BJ (cell line): Measurements from ENCODE around the gene ZNF236. TPM values are rescaled to one million over a fixed set of nuclear protein-coding genes. Genes with fewer than 3 reads are reported as not detected.

Source experiments
- CTCF ChIA-PET: fragments of 350-600 bp; formaldehyde crosslinking; extraction: SDS; loops from one replicate; lab custom pipeline; 2021; ENCODE audit warnings: antibody characterized with exemption, inconsistent platforms; lab: Yijun Ruan, JAX
- POLR2A ChIA-PET: fragments of 300-600 bp; sonication (Branson Sonifier 250); formaldehyde crosslinking; extraction: SDS; loops from one replicate; lab custom pipeline; 2021; ENCODE audit warnings: antibody characterized with exemption; lab: Charles Lee
- DNase-seq: peaks from one replicate; pipeline ENCODE4 v3.0.0-alpha.2; 2011; ENCODE audit warnings: low read depth
- H3K27me3 ChIP-seq: 2 replicates; pipeline ENCODE4 v1.6.0; 2011; ENCODE audit warnings: low read length; ENCODE audit not compliant: control insufficient read depth, insufficient read depth
- H3K36me3 ChIP-seq: 2 replicates; pipeline ENCODE4 v1.5.1; 2011; ENCODE audit warnings: low read length; ENCODE audit not compliant: control insufficient read depth, insufficient read depth
- H3K4me3 ChIP-seq: 2 replicates; pipeline ENCODE4 v1.5.1; 2011; ENCODE audit warnings: low read depth, mild to moderate bottlenecking, control low read depth, low read length
- CTCF ChIP-seq: IDR thresholded peaks from 2 replicates; pipeline ENCODE4 v1.5.1; 2011; ENCODE audit warnings: low read depth, mild to moderate bottlenecking, control low read depth, inconsistent platforms, low read length, moderate library complexity; ENCODE audit not compliant: insufficient read depth
- polyA plus RNA-seq: library from polyadenylated mRNA; depleted of rRNA; stranded (reverse); fragments of >200 nt; gene quantifications from 2 replicates; pipeline ENCODE4 v1.2.3, GENCODE V29; 2011

The ZNF236 gene
- polyA plus RNA-seq, 1 experiment: 5.1 TPM

- Histone ChIP-seq H3K36me3 (no peaks in the 10 kb centered on the region), H3K4me3 (no peak overlapping the region), H3K27me3 (no peaks in the 10 kb centered on the region; the same call in 1 of the 2 replicates)
- DNase-seq: no peak
- TF ChIP-seq CTCF: no peak
- ChIA-PET POLR2A (no interaction called here), CTCF (interaction anchor here (0.6 to 14.1 kb wide), 11 partner anchors 8 to 497 kb away, joined by 3 to 215 read pairs (median 8); no protein-coding TSS in a partner anchor)
Observed at GRCh38 chr18:76999077-76999476, 176.7 kb downstream of the ZNF236 start.

GRCh38 chr18:77000527-77000926 lies 178.2 kb downstream of the ZNF236 start:
- DNase-seq: no peak

GRCh38 chr18:77001041-77001440 lies 178.7 kb downstream of the ZNF236 start:
- Histone ChIP-seq H3K27me3 (peaks cover 5% of the 10 kb centered on the region; the same call in 1 of the 2 replicates), H3K4me3 (no peak overlapping the region), H3K36me3 (no peaks in the 10 kb centered on the region)
- ChIA-PET CTCF (interaction anchor here (0.7 to 14.1 kb wide), 28 partner anchors 9 to 231 kb away, joined by 3 to 215 read pairs (median 4); no protein-coding TSS in a partner anchor), POLR2A (no interaction called here)
- no peak for TF ChIP-seq CTCF
- DNase-seq: no peak

More at GRCh38 chr18:77000527-77000926, 178.2 kb downstream of the ZNF236 start:
- Histone ChIP-seq H3K4me3 (peak overlapping the region; percentile 16; the same call in 1 of the 2 replicates), H3K27me3 (peaks cover 2% of the 10 kb centered on the region; the same call in 1 of the 2 replicates), H3K36me3 (no peaks in the 10 kb centered on the region)
- CTCF ChIA-PET: interaction anchor here (0.7 to 14.1 kb wide), 32 partner anchors 8 to 1124 kb away, joined by 3 to 215 read pairs (median 4); no protein-coding TSS in a partner anchor
- POLR2A ChIA-PET: no interaction called here
- peak; percentile 99 for TF ChIP-seq CTCF

- CTCF ChIA-PET: interaction anchor here (0.8 to 14.1 kb wide), 6 partner anchors 10 to 207 kb away, joined by 3 to 215 read pairs (median 12); no protein-coding TSS in a partner anchor
- Histone ChIP-seq H3K27me3 (peaks cover 7% of the 10 kb centered on the region), H3K4me3 (no peak overlapping the region), H3K36me3 (no peaks in the 10 kb centered on the region)
- POLR2A ChIA-PET: no interaction called here
- DNase-seq: no peak
- TF ChIP-seq CTCF: no peak
Observed at GRCh38 chr18:77001979-77002378, 179.6 kb downstream of the ZNF236 start.

- no peak for TF ChIP-seq CTCF
- POLR2A ChIA-PET: no interaction called here
- no peaks in the 10 kb centered on the region for H3K36me3 ChIP-seq
- no peak for DNase-seq
- peaks cover 7% of the 10 kb centered on the region for H3K27me3 ChIP-seq
- H3K4me3 ChIP-seq: no peak overlapping the region
- CTCF ChIA-PET: interaction anchor here (0.8 to 14.1 kb wide), 3 partner anchors 8 to 207 kb away, joined by 3 to 215 read pairs (median 6); no protein-coding TSS in a partner anchor
Observed at GRCh38 chr18:77002496-77002895, 180.1 kb downstream of the ZNF236 start.
